Esophagus muscularis mucosa (tissue), 3 donors: ENCODE measurements around the gene CYREN.

Experiments used
- POLR2A ChIP-seq: fragments of 450-650 bp; IDR thresholded peaks from one replicate; pipeline ENCODE4 v1.6.1; 2017; ENCODE audit warnings: antibody characterized with exemption, moderate library complexity, mild to moderate bottlenecking, low read depth
- POLR2AphosphoS5 ChIP-seq, 2 donors: sonication (generic); formaldehyde crosslinking; IDR thresholded peaks; one replicate each; pipeline ENCODE4 v1.6.1; 2017; ENCODE audit warnings: antibody characterized with exemption in 2 of 2
- TF ChIP-seq, protein P1 (sequence below), 3 experiments: fragments of 200-600 bp in 2 of 3; fragments of 450-650 bp in 1 of 3; sonication (generic) in 2 of 3; IDR thresholded peaks; one replicate each; pipeline ENCODE4 v1.5.1; 2017 to 2019; ENCODE audit warnings: antibody characterized with exemption in 3 of 3, mild to moderate bottlenecking in 2 of 3, moderate library complexity in 1 of 3

DNA sequence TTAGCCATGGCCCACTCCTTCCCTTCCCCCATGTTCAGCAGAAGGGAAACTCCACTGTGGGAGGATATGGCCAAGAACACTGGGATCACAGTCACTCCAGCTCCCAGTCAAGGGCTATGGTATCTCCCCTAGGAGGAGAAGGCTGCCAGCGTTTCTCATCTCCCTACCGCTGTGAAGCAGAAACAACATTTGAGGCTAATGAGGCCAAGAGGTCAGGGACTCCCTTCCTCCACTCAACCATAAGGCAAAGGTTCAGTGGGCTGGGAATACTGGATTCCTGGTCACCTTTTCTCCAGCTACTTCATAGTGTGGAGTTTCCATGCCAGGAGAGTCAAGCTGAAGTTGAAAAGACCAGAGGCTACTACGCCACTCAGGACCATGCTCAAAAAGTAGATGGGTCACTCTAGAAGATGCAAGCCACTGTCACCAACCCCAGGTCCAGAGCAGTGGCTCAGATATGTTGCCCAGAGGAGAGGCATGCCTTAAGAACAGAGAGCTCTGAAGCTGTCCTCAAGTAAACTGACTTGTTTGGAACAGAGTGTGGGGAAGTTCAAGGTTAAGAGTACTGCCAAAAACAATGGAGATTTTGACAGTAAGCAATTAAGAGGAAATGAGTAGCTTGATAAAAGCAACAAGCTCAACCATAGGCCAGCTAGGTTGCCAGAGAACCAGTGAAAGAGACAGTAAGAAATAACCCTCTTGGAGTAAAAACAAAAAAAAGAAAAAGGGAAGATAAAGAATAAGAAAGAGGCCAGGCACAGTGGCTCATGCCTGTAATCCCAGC, 26.4 kb downstream of the CYREN start:
- TF ChIP-seq POLR2AphosphoS5 (IDR thresholded peaks at IDR 0.05): no peak
- TF ChIP-seq, protein P1, sequence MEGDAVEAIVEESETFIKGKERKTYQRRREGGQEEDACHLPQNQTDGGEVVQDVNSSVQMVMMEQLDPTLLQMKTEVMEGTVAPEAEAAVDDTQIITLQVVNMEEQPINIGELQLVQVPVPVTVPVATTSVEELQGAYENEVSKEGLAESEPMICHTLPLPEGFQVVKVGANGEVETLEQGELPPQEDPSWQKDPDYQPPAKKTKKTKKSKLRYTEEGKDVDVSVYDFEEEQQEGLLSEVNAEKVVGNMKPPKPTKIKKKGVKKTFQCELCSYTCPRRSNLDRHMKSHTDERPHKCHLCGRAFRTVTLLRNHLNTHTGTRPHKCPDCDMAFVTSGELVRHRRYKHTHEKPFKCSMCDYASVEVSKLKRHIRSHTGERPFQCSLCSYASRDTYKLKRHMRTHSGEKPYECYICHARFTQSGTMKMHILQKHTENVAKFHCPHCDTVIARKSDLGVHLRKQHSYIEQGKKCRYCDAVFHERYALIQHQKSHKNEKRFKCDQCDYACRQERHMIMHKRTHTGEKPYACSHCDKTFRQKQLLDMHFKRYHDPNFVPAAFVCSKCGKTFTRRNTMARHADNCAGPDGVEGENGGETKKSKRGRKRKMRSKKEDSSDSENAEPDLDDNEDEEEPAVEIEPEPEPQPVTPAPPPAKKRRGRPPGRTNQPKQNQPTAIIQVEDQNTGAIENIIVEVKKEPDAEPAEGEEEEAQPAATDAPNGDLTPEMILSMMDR (IDR thresholded peaks at IDR 0.05): no peak
- no peak for TF ChIP-seq POLR2A
